HepG2 (cell line): ENCODE data around the gene SSH3. TPM values are rescaled to one million over a fixed set of nuclear protein-coding genes. Genes with fewer than 3 reads are reported as not detected.
A peak's percentile ranks its signal among the peaks of the same experiment; 100 is the strongest.

Source experiments
- GMEB1 ChIP-seq: sonication (generic); formaldehyde crosslinking; IDR thresholded peaks from 2 replicates; pipeline ENCODE4 v1.5.1; 2020; ENCODE audit warnings: missing genetic modification reagents, mild to moderate bottlenecking, borderline replicate concordance
- HMGXB3 ChIP-seq: sonication (generic); formaldehyde crosslinking; IDR thresholded peaks from 2 replicates; pipeline ENCODE4 v1.4.0; 2020; ENCODE audit warnings: missing genetic modification reagents, borderline replicate concordance
- KDM2A ChIP-seq: sonication (generic); formaldehyde crosslinking; IDR thresholded peaks from 2 replicates; pipeline ENCODE4 v1.4.0; 2020; ENCODE audit warnings: low read depth, missing genetic modification reagents, borderline replicate concordance
- KDM4B ChIP-seq: sonication (generic); formaldehyde crosslinking; IDR thresholded peaks from 2 replicates; pipeline ENCODE4 v1.4.0; 2020; ENCODE audit warnings: missing genetic modification reagents
- MAFK ChIP-seq, 2 experiments: IDR thresholded peaks in 1 of 2; conservative IDR thresholded peaks in 1 of 2; 2 replicates each; pipeline ENCODE4 v1.6.1; 2011; ENCODE audit warnings: improper control_type of control experiment in 2 of 2, low read length in 2 of 2
- REST ChIP-seq, 2 experiments: IDR thresholded peaks; 2 replicates each; pipeline ENCODE4 v1.6.1; 2011 to 2012; ENCODE audit warnings: low read length in 2 of 2, borderline replicate concordance in 1 of 2, low read depth in 1 of 2, mild to moderate bottlenecking in 1 of 2, moderate library complexity in 1 of 2
- SRSF4 ChIP-seq: fragments of 200-400 bp; formaldehyde crosslinking; IDR thresholded peaks from one replicate; pipeline ENCODE4 v1.6.1; 2018; ENCODE audit warnings: mild to moderate bottlenecking, low read depth, low read length, moderate library complexity; ENCODE audit not compliant: poor library complexity, severe bottlenecking
- ZKSCAN5 ChIP-seq: sonication (generic); formaldehyde crosslinking; IDR thresholded peaks from 2 replicates; pipeline ENCODE4 v1.5.1; 2020; ENCODE audit warnings: mild to moderate bottlenecking, missing genetic modification reagents
- ZNF549 ChIP-seq: sonication (generic); formaldehyde crosslinking; IDR thresholded peaks from 2 replicates; pipeline ENCODE4 v1.5.0; 2020; ENCODE audit warnings: missing genetic modification reagents
- ZNF552 ChIP-seq: sonication (generic); formaldehyde crosslinking; IDR thresholded peaks from 2 replicates; pipeline ENCODE4 v1.9.0; 2022; ENCODE audit warnings: missing genetic modification reagents, mild to moderate bottlenecking, borderline replicate concordance
- ZNF746 ChIP-seq: sonication (generic); formaldehyde crosslinking; IDR thresholded peaks from 2 replicates; pipeline ENCODE4 v1.8.0; 2022; ENCODE audit warnings: mild to moderate bottlenecking, missing genetic modification reagents
- ZXDC ChIP-seq: sonication (generic); formaldehyde crosslinking; IDR thresholded peaks from 2 replicates; pipeline ENCODE4 v1.5.0; 2020; ENCODE audit warnings: mild to moderate bottlenecking, missing genetic modification reagents
- polyA plus RNA-seq, 8 experiments: library from polyadenylated mRNA; depleted of rRNA in 3 of 8; stranded (reverse) in 7 of 8; unstranded in 1 of 8; fragments of >200 nt; fragmentation: Illumina TruSeq in 4 of 8; extraction: Trizol in 4 of 8; gene quantifications; 2 replicates each; pipeline versions ENCODE4 v1.2.1 to v1.2.3, GENCODE V29; 2011 to 2016; ENCODE audit warnings: low read depth in 4 of 8, missing spikeins in 1 of 8, mixed read lengths in 1 of 8; ENCODE audit not compliant: insufficient read depth in 1 of 8
- total RNA-seq, 5 experiments: library from RNA; depleted of rRNA; stranded (reverse); fragments of >200 nt; fragmentation: Illumina TruSeq; extraction: Trizol; gene quantifications; 2 replicates each; pipeline ENCODE4 v1.2.3, GENCODE V29; 2016; ENCODE audit warnings: low read depth in 1 of 5

Gene SSH3
- total and polyA plus RNA-seq, 2 of the 13 experiments (the other 11 are each of a cell fraction or from before 2014, with no cell fraction given) = 12.4 to 18.8 TPM

- TF ChIP-seq REST (IDR thresholded peaks at IDR 0.05; ENCODE audit: borderline replicate concordance in 1 of 2, low read depth in 1 of 2, low read length in 2 of 2) (no peak), ZNF549 (CRISPR knock-in tag) (no peak), KDM4B (no peak), MAFK (conservative IDR thresholded peaks at IDR 0.05 in 1 of 2, IDR thresholded peaks at IDR 0.05 in 1 of 2; ENCODE audit: low read length in 2 of 2) (no peak), KDM2A (peak; percentile 65; the same call in 1 of the 2 replicates), ZNF746 (CRISPR knock-in tag) (no peak), GMEB1 (CRISPR knock-in tag) (no peak), ZNF552 (no peak), ZXDC (CRISPR knock-in tag) (no peak), HMGXB3 (no peak), SRSF4 (no peak), ZKSCAN5 (CRISPR knock-in tag) (no peak)
These were observed 40.3 kb upstream of the SSH3 start (continued) for GRCh38 chr11:67262731-67263675.
